ENCODE results near the gene OMP. TPM values are rescaled to one million over a fixed set of nuclear protein-coding genes. Genes with fewer than 3 reads are reported as not detected.

The OMP gene
- total RNA-seq, 1 experiment from 2014 or later: not detected

DNA sequence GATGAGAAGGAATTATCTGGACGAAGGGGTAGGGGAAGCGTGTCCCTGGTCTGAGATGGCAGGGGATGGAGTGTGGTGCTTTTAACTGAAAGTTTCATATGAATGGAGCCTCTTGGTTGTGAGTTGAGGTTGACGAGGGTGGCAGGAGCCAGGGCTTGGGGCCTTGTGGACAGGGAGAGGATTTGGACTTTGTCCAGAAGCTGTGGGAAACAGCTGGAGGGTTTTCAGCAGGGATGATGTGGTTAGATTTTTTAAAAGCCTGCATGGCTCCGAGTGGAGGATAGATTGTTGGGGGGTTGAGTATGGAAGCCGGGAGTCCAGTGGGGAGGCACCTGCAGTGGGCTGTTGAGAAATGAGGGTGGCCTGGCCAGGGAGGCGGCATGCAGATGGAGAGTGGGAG is 50.2 kb downstream of the OMP start:
- CTCF ChIA-PET: interaction anchor here (1.7 kb wide), 1 partner anchor 26 kb away, joined by 5 read pairs; no protein-coding TSS in a partner anchor
- ATAC-seq: no peak

More for the DNA sequence above, 50.2 kb downstream of the OMP start:
- H3K4me3 Mint-ChIP-seq: no peak overlapping the region
- H3K9me3 Mint-ChIP-seq: no peaks in the 10 kb centered on the region
- no peak overlapping the region for H3K27ac Mint-ChIP-seq
- peaks cover 17% of the 10 kb centered on the region for H3K4me1 Mint-ChIP-seq
- TF ChIP-seq CREB1 (CRISPR knock-in tag; IDR thresholded peaks at IDR 0.05) (no peak), HMGA2 (CRISPR knock-in tag; IDR thresholded peaks at IDR 0.05) (no peak), FOXK1 (CRISPR knock-in tag; IDR thresholded peaks at IDR 0.05) (no peak), ZNF232 (CRISPR knock-in tag; IDR thresholded peaks at IDR 0.05) (no peak), GRHL2 (CRISPR knock-in tag; IDR thresholded peaks at IDR 0.05; ENCODE audit: insufficient replicate concordance, severe bottlenecking) (no peak), NR2C2 (CRISPR knock-in tag; IDR thresholded peaks at IDR 0.05) (no peak), PRDM15 (CRISPR knock-in tag; IDR thresholded peaks at IDR 0.05) (no peak), ELF4 (CRISPR knock-in tag; IDR thresholded peaks at IDR 0.05; ENCODE audit: low read depth) (no peak), SMAD4 (CRISPR knock-in tag; IDR thresholded peaks at IDR 0.05) (no peak), NFE2L1 (CRISPR knock-in tag; IDR thresholded peaks at IDR 0.05) (no peak)
- TF ChIP-seq, protein P1, sequence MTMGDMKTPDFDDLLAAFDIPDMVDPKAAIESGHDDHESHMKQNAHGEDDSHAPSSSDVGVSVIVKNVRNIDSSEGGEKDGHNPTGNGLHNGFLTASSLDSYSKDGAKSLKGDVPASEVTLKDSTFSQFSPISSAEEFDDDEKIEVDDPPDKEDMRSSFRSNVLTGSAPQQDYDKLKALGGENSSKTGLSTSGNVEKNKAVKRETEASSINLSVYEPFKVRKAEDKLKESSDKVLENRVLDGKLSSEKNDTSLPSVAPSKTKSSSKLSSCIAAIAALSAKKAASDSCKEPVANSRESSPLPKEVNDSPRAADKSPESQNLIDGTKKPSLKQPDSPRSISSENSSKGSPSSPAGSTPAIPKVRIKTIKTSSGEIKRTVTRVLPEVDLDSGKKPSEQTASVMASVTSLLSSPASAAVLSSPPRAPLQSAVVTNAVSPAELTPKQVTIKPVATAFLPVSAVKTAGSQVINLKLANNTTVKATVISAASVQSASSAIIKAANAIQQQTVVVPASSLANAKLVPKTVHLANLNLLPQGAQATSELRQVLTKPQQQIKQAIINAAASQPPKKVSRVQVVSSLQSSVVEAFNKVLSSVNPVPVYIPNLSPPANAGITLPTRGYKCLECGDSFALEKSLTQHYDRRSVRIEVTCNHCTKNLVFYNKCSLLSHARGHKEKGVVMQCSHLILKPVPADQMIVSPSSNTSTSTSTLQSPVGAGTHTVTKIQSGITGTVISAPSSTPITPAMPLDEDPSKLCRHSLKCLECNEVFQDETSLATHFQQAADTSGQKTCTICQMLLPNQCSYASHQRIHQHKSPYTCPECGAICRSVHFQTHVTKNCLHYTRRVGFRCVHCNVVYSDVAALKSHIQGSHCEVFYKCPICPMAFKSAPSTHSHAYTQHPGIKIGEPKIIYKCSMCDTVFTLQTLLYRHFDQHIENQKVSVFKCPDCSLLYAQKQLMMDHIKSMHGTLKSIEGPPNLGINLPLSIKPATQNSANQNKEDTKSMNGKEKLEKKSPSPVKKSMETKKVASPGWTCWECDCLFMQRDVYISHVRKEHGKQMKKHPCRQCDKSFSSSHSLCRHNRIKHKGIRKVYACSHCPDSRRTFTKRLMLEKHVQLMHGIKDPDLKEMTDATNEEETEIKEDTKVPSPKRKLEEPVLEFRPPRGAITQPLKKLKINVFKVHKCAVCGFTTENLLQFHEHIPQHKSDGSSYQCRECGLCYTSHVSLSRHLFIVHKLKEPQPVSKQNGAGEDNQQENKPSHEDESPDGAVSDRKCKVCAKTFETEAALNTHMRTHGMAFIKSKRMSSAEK (CRISPR knock-in tag; IDR thresholded peaks at IDR 0.05; ENCODE audit: borderline replicate concordance): no peak
- POLR2A ChIA-PET: no interaction called here
- H3K36me3 Mint-ChIP-seq: no peaks in the 10 kb centered on the region
- peaks cover 5% of the 10 kb centered on the region for H3K27me3 Mint-ChIP-seq (ENCODE audit: low read depth)
- DNase-seq (ENCODE audit: low spot score): no peak

Other genes with a start within 250 kb of the OMP start
- 12.3 to 13.7 TPM (median 12.8 TPM) in 3 replicates for gene ACER3, start 241.9 kb upstream of the OMP start, total RNA-seq (2021)
- 0.07 to 0.14 TPM in 2 of 3 replicates, not detected in the other for gene B3GNT6, start 68.4 kb upstream of the OMP start, total RNA-seq (2021)
- 24.0 to 27.4 TPM (median 24.3 TPM) in 3 replicates for gene CAPN5, start 35.9 kb upstream of the OMP start, total RNA-seq (2021)
- 2.1 to 2.5 TPM (median 2.3 TPM) in 3 replicates for gene MYO7A, start 25.4 kb downstream of the OMP start, total RNA-seq (2021)
- not detected in 3 replicates for gene GDPD4, start 198.8 kb downstream of the OMP start, total RNA-seq (2021)